CD4-positive, alpha-beta T cell treated with Interleukin-6 for 4 hours (primary cell): Measurements from ENCODE around the gene MTAP.
"Not testable (repeated sequence)": the region's sequence is repeated elsewhere in the genome, so short reads cannot be mapped to it uniquely, and the experiment has no call there.

Experiments
- DNase-seq: peaks from one replicate; pipeline ENCODE4 v3.0.0-alpha.2; 2020; ENCODE audit warnings: mixed read lengths

The MTAP gene

DNA sequence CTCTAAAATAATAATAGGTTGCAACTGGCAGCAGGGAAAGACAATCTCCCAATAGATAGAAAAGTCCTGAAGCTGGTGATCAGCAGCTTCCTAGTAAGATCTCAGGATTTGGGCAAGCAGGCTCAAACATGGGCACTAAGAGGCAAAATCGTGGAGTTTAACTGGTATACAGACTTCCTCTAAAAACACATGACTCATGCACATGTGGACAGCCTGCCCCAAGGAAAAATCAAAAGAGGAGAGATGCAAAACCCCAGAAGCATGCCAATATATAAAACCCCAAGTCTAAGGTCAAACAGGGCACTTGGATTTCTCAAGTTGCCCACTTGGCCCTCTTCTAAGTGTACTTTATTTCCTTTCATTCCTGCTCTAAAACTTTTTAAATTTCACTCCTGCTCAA lies 129.0 kb downstream of the MTAP start:
- no peak for DNase-seq

GRCh38 chr9:21933281-21933680 lies 130.8 kb downstream of the MTAP start:
- DNase-seq: no peak

GRCh38 chr9:21933865-21934264 lies 131.4 kb downstream of the MTAP start:
- no peak for DNase-seq

- no peak for DNase-seq
These were observed 133.2 kb downstream of the MTAP start for GRCh38 chr9:21935631-21936030.

DNA sequence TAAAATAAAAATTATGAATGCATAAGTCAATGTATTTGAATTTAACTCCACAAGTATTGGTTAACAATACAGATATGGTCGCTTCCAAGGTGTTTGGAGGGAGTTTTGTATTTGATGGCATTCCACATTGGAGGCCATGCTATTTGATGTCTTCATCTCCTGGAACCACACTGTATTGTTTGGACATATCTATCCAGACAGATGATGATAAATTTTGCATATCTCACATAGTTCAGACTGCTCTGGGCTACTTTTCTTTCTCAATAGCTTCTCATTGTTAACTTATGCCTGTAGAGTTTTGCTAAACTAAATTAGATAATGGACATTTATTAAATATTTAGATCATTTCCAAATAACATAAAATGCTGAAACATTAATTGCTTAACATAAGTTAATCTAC lies 133.7 kb downstream of the MTAP start:
- no peak for DNase-seq

DNA sequence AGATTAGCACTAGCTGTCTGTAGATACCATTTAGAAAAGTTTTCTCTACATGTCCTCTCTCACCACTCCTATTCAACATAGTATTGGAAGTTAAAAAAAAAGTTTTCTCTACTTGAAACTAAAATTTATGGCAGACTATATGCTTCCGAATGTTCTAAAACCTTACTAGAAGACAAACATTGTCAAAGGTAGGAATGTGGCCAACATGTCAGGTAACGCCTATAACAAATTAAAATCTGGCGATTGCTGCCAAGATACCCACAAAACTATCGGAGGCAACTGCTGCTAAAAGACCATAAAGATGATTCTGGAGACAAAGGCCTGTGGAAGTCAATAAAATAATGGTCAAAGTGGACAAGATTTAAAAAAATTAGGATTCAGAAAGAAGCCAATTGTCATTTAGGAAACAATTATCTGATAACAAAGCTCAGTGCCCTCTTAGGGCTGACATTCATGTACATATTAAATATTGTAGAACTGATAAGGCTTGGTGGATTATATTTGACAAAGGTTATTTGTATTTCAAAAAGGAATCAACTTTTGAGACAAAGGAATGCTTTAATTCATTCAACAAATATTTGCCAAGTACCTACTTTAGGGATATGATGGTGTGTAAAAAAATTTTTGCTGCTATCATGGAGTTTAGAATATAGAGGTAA lies 139.0 kb downstream of the MTAP start:
- no peak for DNase-seq

DNA sequence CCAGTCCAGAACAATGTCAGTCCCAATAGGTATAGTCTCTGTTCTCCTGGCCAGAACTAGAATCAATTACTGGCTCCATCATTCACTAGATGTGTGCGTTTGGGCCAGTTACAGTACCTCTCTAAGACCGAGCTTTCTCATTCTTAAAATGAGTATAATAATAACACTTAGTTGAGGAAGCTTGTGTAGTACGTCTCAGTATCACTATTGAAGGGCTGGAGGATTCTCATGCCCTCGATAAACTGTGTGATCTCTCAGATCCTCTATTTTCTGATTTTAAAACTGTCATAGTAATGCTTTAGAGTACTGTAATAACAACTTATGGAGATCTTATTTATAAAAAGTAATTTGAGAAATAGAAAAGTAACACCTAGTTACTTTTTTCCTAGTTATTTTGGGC lies 141.0 kb downstream of the MTAP start:
- DNase-seq: no peak

- DNase-seq: no peak
These were observed 143.2 kb downstream of the MTAP start for GRCh38 chr9:21945606-21946005.

DNA sequence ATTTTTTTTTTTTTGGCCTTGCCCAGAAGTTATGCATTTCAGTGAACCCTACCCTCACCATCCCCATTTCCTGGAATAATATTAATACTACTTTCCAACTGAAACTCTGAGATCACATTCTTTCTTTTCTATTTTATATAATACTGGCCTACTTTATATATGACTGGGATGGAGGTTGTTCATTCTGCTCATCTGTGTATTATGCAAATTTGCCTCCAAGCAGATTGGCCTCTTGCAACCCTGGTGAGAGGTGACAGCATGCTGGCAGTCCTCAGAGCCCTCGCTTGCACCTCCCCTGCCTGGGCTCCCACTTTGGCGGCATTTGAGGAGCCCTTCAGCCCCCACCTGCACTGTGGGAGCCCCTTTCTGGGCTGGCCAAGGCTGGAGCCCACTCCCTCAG lies 156.4 kb downstream of the MTAP start:
- DNase-seq: no peak

DNA sequence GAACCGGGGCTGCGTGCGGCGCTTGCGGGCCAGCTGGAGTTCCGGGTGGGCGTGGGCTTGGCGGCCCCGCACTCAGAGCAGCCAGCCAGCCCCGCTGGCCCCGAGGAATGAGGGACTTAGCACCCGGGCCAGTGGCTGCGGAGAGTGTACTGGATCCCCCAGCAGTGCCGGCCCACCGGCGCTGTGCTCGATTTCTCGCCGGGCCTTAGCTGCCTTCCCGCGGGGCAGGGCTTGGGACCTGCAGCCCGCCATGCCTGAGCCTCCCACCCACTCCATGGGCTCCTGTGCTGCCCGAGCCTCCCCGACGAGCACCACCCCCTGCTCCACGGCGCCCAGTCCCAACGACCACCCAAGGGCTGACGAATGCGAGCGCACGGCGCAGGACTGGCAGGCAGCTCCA lies 156.8 kb downstream of the MTAP start:
- not testable (repeated sequence) for DNase-seq

GRCh38 chr9:21961569-21961968 lies 159.1 kb downstream of the MTAP start:
- no peak for DNase-seq

DNA sequence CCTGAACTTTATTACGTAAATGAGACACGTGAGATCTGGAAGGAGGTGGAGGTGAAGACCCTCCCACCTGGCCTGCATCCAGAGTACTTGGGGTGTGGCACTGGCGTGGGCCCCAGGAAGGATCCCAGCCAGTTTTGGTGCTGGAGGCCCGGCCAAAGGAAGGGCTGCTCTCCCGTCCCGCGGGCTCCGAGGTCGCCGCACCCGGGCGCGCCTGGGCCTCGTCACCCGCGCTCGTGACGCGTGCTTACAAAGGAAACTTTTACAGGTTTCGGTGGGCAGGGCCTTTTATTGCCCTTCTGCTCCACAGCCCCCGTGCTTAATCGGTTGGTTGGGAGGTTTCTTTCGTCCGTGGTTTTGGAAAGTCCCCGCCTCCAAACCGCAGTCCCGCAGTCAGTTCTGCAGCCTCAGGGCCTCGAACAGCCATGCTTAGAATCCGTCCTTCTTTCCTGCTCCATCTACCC lies 162.5 kb downstream of the MTAP start:
- peak; percentile 22 for DNase-seq

- DNase-seq: peak; percentile 35
These were observed 163.0 kb downstream of the MTAP start for GRCh38 chr9:21965401-21965951.

GRCh38 chr9:21966140-21966851 lies 163.9 kb downstream of the MTAP start:
- no peak for DNase-seq

- DNase-seq: no peak
These were observed 164.7 kb downstream of the MTAP start for GRCh38 chr9:21967169-21967568.

DNA sequence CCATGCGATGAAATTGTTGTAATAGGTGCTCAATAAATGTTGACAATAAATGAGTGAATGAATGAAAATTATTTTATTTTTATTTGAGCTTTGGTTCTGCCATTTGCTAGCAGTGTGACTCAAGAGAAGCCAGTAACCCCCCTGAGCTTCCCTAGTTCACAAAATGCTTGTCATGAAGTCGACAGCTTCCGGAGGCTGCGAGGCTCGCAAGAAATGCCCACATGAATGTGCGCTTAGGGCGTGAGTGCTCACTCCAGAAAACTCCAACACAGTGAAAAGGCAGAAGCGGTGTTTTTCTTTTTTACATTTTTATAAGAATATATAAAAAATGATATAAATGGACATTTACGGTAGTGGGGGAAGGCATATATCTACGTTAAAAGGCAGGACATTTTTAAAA lies 165.3 kb downstream of the MTAP start:
- DNase-seq: no peak

- no peak for DNase-seq
These were observed 166.0 kb downstream of the MTAP start for GRCh38 chr9:21968331-21969010.

DNA sequence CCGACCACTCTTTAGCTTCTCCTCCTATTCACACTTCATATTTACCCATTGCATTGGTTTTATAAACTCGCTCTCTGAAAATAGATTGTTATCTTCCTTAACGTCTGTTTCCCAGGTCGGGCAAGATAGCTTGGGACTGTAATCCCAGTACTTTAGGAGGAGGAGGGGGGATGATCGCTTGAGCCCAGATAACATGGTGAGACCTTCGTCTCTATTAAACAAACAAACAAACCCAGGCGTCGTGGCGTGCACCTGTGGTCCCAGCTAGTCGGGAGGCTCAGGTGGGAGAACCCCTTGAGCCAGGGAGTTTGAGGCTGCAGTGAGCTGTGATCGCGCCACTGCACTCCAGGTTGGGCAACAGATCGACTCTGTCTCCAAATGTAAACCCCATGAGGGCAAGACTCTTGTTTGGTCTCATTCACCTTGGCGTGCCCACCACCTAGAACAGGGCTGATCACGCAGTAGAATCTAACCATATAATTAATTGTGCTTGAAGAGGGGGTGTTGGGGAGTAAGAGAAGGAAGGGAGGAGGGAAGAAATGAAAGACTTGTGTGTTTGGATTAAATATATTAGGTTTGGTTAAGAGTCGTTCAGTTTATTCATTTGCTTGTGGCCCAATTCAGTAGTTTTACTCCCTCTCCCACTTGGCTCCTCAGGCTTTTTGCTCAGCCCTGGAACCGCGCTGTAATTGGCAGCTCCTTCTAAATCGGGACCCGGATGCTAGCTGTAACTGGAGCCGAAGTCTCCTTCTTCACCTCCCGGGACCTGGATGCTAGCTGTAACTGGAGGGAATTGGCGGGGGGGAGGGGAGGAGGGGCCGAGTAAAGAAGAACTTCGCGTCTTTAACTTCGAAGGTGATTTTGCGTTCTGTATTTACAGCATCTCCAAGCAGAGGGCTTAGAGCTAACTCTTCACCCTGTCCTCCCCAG lies 166.8 kb downstream of the MTAP start:
- DNase-seq: no peak

DNA sequence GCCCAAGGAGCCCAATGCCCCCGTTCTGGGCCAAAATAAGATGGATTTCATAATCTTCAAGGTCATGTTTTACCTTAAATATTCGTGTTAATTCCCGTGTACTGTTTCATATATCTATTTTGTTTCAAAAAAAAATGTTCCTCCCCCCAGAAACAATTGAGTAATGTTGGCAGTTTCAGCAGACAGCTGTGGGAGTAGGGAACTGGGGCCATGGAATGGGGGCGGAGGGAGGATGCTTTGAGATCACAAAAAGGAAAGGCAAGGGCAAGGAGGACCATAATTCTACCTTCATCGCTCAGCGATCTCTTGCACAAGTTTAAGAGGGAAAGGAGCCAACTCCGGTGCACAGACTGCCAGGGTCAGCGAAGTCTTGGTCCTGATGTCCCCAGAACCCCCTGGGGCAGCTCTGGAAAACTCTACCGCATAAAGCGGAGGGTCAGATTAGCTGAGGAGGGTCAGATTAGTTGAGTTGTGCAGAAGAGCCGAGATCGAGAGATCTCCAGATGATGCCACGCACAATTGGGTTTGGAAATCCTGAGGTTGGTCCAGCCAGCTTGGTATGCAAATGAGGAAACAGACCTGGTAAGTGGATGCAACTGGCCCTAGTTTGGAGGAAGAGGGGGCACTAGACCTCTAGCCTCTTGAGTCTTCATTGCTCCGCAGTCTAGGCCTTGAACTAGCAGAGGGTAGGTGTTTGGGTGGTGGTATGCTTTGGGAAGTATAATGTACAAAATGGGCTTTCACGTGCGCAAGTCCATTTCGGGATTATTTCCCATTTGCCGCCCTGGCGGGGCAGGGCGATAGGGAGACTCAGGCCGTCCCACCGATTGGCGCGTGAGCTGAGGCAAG lies 167.7 kb downstream of the MTAP start:
- DNase-seq: no peak

GRCh38 chr9:21970800-21971640 lies 168.6 kb downstream of the MTAP start:
- DNase-seq: no peak

- DNase-seq: no peak
These were observed 169.9 kb downstream of the MTAP start for GRCh38 chr9:21972361-21972760.
